A549 treated with ZK216348 at 1 μM for 4 hours (cell line): Measurements from ENCODE around the gene EPHB1. TPM values are rescaled to one million over a fixed set of nuclear protein-coding genes. Genes with fewer than 3 reads are reported as not detected.

Experiments
- total RNA-seq: library from RNA; stranded (reverse); fragments of 200-300 nt; extraction: Qiagen RNA extraction; gene quantifications from 5 replicates; pipeline ENCODE4 v1.2.3, GENCODE V29; 2022; ENCODE audit warnings: low read depth

Gene EPHB1
- total RNA-seq: 0.06 to 0.20 TPM (median 0.12 TPM) in 3 of 5 replicates, not detected in the others

DNA sequence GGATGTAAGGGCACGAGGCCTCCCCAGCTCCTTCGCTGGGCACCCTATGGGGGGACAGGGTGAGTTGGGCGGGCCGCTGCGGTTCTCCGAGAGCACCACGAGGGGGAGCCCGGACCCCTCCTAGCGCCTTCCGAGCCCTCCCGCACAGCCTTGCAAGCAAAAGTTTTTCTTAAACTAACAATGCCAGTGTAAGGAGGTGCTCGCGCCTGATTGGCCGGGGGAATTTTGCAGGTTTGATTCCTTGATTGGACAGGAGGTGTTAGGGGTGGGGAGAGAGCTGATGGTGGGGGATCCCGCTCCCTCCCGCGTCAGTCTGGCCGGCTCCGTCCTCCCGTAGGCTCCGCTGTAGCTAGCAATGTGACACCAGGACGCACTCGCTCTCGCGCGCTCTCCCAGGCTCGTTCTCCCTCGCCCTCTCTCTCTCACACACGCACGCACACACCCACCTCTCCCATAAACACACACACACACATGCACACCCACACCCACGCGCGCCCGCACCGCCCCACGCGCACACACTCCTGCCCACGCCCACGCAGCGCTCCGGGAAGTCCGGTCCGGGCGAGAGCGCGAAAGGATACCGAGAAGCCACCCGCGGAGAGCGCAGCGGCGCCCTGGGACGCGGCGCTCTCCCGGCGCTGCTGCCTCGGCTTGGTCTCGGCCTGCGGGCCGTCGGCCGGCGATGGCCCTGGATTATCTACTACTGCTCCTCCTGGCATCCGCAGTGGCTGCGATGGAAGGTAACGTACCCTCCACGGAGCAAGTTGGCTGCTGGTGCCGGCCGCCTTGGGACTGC, at the start of gene EPHB1:
EPHB1 (plus strand) TSS at position 311 of the 796 bp plus-strand sequence.

Other genes starting within 250 kb of the EPHB1 start
- gene KY, start 144.2 kb upstream of the EPHB1 start, total RNA-seq: 0.07 to 0.25 TPM (median 0.20 TPM) in 3 of 5 replicates, not detected in the others